ENCODE results near the gene MYO15B.

DNA sequence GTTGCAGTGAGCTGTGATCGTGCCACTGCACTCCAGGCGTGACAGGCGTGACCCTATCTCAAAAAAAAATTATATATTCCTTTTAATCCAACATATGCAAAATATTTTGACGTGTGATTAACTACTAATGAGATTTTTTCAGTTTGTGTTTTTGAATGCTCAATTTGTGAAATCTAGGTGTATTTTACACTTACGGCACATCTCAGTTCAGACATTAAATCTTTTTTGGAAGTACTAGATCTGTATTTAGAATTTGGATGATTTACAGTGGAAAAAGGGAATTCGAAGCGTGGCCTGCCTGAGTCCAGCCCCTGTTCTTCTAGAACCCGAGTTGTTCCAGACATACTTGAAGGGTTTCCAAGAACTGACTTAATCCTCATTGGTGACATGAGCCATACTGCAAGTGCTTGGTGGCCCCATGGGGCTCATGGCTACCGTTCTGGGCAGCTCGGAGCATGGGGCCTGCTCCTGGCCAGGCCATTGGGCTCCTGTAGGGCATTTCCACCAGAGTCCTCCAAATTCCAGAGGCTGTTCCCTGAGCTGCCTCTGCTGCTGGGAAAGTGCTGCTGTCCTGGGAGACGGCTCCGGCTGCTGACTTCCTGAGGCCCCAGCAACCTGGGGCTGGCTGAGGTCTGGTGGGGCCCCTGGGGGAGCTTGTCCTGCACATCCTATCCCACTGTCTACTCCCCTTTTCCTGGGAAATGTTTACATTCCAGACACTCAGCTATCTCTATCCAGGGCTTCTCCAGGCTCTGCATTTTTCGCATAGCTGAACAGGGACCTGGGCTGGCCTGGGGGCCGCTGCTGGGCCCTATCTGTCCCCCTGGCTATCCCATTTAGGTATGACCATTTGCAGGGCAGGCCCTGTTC is 34.9 kb upstream of the MYO15B start:
- TF ChIP-seq, protein P1, sequence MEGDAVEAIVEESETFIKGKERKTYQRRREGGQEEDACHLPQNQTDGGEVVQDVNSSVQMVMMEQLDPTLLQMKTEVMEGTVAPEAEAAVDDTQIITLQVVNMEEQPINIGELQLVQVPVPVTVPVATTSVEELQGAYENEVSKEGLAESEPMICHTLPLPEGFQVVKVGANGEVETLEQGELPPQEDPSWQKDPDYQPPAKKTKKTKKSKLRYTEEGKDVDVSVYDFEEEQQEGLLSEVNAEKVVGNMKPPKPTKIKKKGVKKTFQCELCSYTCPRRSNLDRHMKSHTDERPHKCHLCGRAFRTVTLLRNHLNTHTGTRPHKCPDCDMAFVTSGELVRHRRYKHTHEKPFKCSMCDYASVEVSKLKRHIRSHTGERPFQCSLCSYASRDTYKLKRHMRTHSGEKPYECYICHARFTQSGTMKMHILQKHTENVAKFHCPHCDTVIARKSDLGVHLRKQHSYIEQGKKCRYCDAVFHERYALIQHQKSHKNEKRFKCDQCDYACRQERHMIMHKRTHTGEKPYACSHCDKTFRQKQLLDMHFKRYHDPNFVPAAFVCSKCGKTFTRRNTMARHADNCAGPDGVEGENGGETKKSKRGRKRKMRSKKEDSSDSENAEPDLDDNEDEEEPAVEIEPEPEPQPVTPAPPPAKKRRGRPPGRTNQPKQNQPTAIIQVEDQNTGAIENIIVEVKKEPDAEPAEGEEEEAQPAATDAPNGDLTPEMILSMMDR (IDR thresholded peaks at IDR 0.05; ENCODE audit: low read length): no peak
- no peak for TF ChIP-seq EZH2phosphoT487 (IDR thresholded peaks at IDR 0.05; ENCODE audit: low read length)
- TF ChIP-seq EZH2 (optimal IDR thresholded peaks at IDR 0.05; ENCODE audit: low read depth, low read length): no peak

All from MM.1S (cell line).